ENCODE results near the gene BLVRB.

The BLVRB gene

DNA sequence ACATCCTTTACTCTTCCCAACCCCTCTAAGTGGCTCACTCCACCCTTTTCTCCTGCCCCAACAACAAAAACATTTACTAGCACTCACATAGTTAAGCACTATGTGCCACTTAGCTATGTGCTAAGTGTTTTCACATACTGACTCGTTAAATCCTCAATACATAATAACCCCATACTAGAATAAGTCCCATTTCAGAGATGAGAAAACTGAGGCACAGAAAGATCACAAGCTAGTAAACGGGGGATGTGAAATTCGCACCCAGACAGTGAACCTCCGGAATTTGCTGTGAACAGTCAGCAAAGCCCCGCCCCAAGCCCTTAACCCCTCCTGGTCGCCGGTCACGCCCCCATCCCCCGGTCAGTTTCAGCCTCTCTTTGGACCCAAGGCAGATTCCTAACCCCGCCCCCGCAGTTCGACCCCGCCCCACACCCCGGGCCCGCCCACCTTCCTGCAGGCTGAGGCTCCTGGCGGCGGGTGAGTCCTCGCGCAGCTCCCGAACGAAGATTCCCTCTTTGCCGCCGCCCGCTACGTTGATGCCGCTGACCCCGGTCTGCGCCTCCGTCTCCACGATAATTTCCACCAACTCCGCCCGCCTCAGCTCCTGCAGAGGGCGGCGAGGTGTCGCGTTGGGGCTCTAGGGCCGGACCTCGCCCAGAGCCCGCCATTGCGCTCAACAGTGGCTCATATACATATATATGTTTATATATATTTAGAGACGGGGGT, 62.1 kb downstream of the BLVRB start:
- DNase-seq (ENCODE audit: low read depth in 2 of 2), result peak; percentile 58 to 61

DNA sequence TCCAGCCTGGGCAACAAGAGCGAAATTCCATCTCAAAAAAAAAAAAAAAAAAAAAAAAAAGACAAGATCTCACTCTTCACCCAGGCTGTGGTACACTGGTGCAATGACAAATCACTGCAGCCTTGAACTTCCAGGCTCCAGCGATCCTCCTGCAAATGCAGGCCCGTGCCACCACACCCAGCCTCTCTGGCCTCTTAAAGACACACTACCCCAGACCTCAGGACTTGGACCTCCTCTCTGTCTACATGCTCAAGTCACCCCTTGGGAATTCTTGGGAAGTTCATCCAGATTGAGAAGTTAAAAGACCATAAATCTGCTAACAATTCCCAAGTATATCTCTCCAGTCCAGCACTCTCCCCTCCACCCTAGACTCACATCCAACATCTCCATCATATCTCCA, 65.0 kb downstream of the BLVRB start:
- no peak for DNase-seq (ENCODE audit: low read depth in 2 of 2)

DNA sequence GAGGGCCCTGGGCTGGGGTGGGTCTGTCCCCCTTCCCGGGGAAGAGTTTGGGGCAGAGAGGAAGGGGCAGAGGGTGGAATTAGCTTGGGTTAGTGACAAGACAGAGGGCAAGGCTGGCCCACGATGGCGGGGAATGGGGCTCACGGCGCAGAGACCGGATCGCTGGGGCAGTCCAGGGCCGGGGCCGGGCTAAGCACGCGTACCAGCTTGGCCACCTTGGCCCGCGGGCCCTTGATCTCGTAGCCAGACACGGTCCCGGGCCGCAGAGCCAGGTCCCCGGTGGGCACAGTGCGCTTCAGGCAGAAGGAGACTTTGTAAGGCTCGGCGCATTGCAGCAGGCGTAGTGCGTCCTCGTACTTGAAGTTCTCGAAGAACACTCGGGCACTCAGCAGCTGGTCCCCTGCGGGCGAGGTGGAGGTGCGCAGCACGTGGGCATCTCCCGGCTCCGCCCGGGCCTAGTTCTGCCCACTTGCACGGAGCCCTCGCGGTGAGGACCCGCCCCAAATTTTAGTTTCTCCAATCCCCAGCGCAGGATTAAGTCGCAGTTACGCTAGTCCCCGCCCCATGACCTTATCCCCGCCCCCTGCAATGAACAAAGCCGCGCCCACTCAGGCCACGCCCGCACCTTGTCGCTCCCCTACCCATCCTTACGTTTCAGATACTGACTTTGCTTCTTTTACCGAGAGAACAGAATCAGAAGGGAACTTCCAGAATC, 67.0 kb downstream of the BLVRB start:
- peak in 1 of 2 donors; percentile 38 for DNase-seq (ENCODE audit: low read depth in 2 of 2)

All from stimulated activated CD8-positive, alpha-beta memory T cell treated with anti-CD3 and anti-CD28 coated beads, Interleukin-15, amount 100 ng/mL, for 4 hours (primary cell).